Caco-2 (cell line): ENCODE results near the gene TAF1D. TPM values are rescaled to one million over a fixed set of nuclear protein-coding genes. Genes with fewer than 3 reads are reported as not detected.

Experiments
- BruUV-seq: library from RNA; stranded (reverse); fragments of 400-500 nt; replicated peaks from 2 replicates; lab custom pipeline; 2021; lab: Mats Ljungman, UMichigan
- CTCF ChIA-PET: fragments of 300-600 bp; sonication (Branson Sonifier 250); formaldehyde crosslinking; loops from one replicate; lab custom pipeline; 2022; ENCODE audit warnings: antibody characterized with exemption; lab: Charles Lee
- POLR2A ChIA-PET: fragments of 300-600 bp; sonication (Branson Sonifier 250); formaldehyde crosslinking; loops from one replicate; lab custom pipeline; 2022; ENCODE audit warnings: antibody characterized with exemption; lab: Charles Lee
- DNase-seq, 2 experiments: peaks; one replicate each; pipeline versions ENCODE4 v3.0.0 to v3.0.0-alpha.2; 2020 to 2022
- H3K27me3 ChIP-seq: replicated peaks from 2 replicates; pipeline ENCODE4 v1.6.0; 2011; ENCODE audit warnings: low read length; ENCODE audit not compliant: control insufficient read depth, insufficient read depth
- H3K36me3 ChIP-seq: 2 replicates; pipeline ENCODE4 v1.5.1; 2011; ENCODE audit warnings: low read length; ENCODE audit not compliant: control insufficient read depth, insufficient read depth
- H3K4me1 ChIP-seq: fragments of 250-450 bp; sonication (Bioruptor Pico); 2 replicates; pipeline ENCODE4 v1.5.1; 2020; ENCODE audit warnings: mild to moderate bottlenecking
- H3K4me3 ChIP-seq: 2 replicates; pipeline ENCODE4 v1.5.1; 2011; ENCODE audit warnings: low read depth, mild to moderate bottlenecking, control low read depth, low read length
- H3K9me3 ChIP-seq: fragments of 250-450 bp; sonication (Bioruptor Pico); 2 replicates; pipeline ENCODE4 v1.5.1; 2020; ENCODE audit warnings: mild to moderate bottlenecking, moderate library complexity
- H3K27ac Mint-ChIP-seq: one replicate; pipeline ENCODE4 v1.8.0; 2022; ENCODE audit warnings: mixed read lengths; ENCODE audit not compliant: unreplicated experiment
- H3K27me3 Mint-ChIP-seq: one replicate; pipeline ENCODE4 v1.8.0; 2022; ENCODE audit warnings: mixed read lengths; ENCODE audit not compliant: insufficient read depth, unreplicated experiment
- H3K36me3 Mint-ChIP-seq: one replicate; pipeline ENCODE4 v1.8.0; 2022; ENCODE audit warnings: mild to moderate bottlenecking, mixed read lengths; ENCODE audit not compliant: insufficient read depth, unreplicated experiment
- H3K4me1 Mint-ChIP-seq: one replicate; pipeline ENCODE4 v1.8.0; 2022; ENCODE audit warnings: low read depth, mixed read lengths; ENCODE audit not compliant: unreplicated experiment
- H3K4me3 Mint-ChIP-seq: one replicate; pipeline ENCODE4 v1.8.0; 2022; ENCODE audit warnings: mild to moderate bottlenecking, moderate library complexity, mixed read lengths; ENCODE audit not compliant: unreplicated experiment
- H3K9me3 Mint-ChIP-seq: one replicate; pipeline ENCODE4 v1.8.0; 2022; ENCODE audit warnings: mixed read lengths; ENCODE audit not compliant: unreplicated experiment
- intact Hi-C: fragments of 100-400 bp; cut with micrococcal nuclease; formaldehyde crosslinking; loops from one replicate; pipeline ENCODE4 v1.10.0; 2022; ENCODE audit not compliant: unreplicated experiment
- total RNA-seq: library from RNA; stranded (reverse); gene quantifications from 2 replicates; pipeline ENCODE4 v1.2.3, GENCODE V29; 2022
- TF ChIP-seq, protein P1 (sequence below), 2 experiments: fragments of 200-600 bp in 1 of 2; IDR thresholded peaks; 1 replicate in 1 of 2; 2 replicates in 1 of 2; pipeline versions ENCODE4 v1.5.1 to v1.8.0; 2011 to 2022; ENCODE audit warnings: antibody characterized with exemption in 1 of 2, control low read depth in 1 of 2, inconsistent platforms in 1 of 2, low read depth in 1 of 2, low read length in 1 of 2, mild to moderate bottlenecking in 1 of 2, moderate library complexity in 1 of 2; ENCODE audit not compliant: insufficient read depth in 1 of 2, severe bottlenecking in 1 of 2, unreplicated experiment in 1 of 2

The TAF1D gene
- total RNA-seq, 1 experiment from 2014 or later = 354 TPM

DNA sequence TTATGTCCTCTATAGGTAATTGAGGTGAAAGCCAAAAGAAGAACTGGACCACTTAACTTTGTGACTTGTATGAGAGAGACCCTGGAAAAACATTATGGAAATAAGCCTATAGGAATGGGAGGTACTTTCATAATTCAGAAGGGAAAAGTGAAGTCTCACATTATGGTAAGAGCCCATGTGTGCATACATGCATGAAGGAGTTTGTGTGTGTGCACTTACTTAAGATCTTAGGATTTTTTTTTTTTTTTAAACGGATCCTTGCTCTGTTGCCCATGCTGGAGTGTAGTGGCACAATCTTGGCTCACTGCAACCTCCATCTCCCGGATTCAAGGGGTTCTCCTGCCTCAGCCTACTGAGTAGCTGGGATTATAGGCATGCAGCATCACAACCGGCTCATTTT is 16.0 kb upstream of the TAF1D start:
- Histone ChIP-seq H3K36me3 (peaks cover 13% of the 10 kb centered on the region), H3K4me3 (no peak overlapping the region), H3K4me1 (no peaks in the 10 kb centered on the region), H3K9me3 (no peaks in the 10 kb centered on the region), H3K27me3 (no peaks in the 10 kb centered on the region)
- Mint-ChIP-seq H3K27me3 (no peaks in the 10 kb centered on the region), H3K9me3 (no peaks in the 10 kb centered on the region), H3K4me1 (no peaks in the 10 kb centered on the region), H3K36me3 (peaks cover 15% of the 10 kb centered on the region), H3K4me3 (no peak overlapping the region), H3K27ac (no peak overlapping the region)
- BruUV-seq = no TSS peak
- ChIA-PET CTCF (no interaction called here), POLR2A (no interaction called here)
- DNase-seq = no peak
- TF ChIP-seq, protein P1, sequence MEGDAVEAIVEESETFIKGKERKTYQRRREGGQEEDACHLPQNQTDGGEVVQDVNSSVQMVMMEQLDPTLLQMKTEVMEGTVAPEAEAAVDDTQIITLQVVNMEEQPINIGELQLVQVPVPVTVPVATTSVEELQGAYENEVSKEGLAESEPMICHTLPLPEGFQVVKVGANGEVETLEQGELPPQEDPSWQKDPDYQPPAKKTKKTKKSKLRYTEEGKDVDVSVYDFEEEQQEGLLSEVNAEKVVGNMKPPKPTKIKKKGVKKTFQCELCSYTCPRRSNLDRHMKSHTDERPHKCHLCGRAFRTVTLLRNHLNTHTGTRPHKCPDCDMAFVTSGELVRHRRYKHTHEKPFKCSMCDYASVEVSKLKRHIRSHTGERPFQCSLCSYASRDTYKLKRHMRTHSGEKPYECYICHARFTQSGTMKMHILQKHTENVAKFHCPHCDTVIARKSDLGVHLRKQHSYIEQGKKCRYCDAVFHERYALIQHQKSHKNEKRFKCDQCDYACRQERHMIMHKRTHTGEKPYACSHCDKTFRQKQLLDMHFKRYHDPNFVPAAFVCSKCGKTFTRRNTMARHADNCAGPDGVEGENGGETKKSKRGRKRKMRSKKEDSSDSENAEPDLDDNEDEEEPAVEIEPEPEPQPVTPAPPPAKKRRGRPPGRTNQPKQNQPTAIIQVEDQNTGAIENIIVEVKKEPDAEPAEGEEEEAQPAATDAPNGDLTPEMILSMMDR (IDR thresholded peaks at IDR 0.05; ENCODE audit: insufficient read depth in 1 of 2, low read depth in 1 of 2, low read length in 1 of 2, severe bottlenecking in 1 of 2, unreplicated experiment in 1 of 2) = no peak
- intact Hi-C loops = no loop called here

DNA sequence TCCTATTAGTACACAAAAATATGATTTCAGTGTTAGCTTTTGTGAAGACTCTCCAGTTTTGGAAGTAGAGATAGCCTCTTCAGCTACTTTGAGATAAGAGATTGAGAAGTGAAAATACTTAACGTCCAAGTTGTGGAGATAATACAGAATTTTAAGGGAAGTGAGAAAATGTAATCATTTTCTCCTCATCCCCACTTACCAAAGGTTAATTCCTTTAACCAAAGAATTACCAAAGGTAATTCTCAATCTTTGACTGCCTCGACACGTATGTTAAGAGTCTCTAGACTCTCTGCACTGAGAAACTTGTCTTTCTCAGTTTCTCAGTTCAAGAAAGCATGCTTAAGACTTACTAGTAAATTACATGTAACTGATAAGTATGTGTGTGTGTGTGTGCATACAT is 15.5 kb upstream of the TAF1D start:
- no peak for DNase-seq
- H3K4me3 ChIP-seq = no peak overlapping the region
- no peaks in the 10 kb centered on the region for H3K4me1 Mint-ChIP-seq
- no peak overlapping the region for H3K4me3 Mint-ChIP-seq
- H3K9me3 Mint-ChIP-seq = no peaks in the 10 kb centered on the region
- peaks cover 12% of the 10 kb centered on the region for H3K36me3 ChIP-seq
- H3K4me1 ChIP-seq = no peaks in the 10 kb centered on the region
- H3K27me3 ChIP-seq = no peaks in the 10 kb centered on the region
- H3K36me3 Mint-ChIP-seq = peaks cover 15% of the 10 kb centered on the region
- TF ChIP-seq, protein P1 (IDR thresholded peaks at IDR 0.05; ENCODE audit: insufficient read depth in 1 of 2, low read depth in 1 of 2, low read length in 1 of 2, severe bottlenecking in 1 of 2, unreplicated experiment in 1 of 2) = no peak
- no TSS peak for BruUV-seq
- intact Hi-C loops = no loop called here
- H3K27me3 Mint-ChIP-seq = no peaks in the 10 kb centered on the region
- ChIA-PET CTCF (no interaction called here), POLR2A (no interaction called here)
- no peak overlapping the region for H3K27ac Mint-ChIP-seq
- H3K9me3 ChIP-seq = no peaks in the 10 kb centered on the region

DNA sequence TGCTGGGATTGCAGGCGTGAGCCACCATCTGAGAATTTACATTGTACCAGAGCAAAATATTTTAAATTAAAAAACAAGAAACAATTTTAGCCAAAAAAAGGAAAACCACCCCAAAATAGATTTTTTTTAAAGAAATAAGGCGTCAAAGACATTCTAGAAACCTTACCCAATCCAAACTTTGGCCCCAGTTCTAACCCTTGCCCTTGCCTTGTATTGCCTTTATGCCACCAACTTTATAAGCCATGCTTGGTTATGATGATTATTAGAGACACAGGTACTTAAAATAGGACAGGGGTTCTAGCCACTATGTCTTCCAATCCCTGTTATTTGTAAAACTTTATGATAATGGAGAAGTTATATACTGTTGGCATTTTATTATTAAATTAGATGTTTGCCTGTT is 11.9 kb upstream of the TAF1D start:
- Mint-ChIP-seq H3K4me3 (no peak overlapping the region), H3K36me3 (peaks cover 6% of the 10 kb centered on the region), H3K27ac (no peak overlapping the region), H3K4me1 (peaks cover 7% of the 10 kb centered on the region), H3K27me3 (no peaks in the 10 kb centered on the region), H3K9me3 (no peaks in the 10 kb centered on the region)
- Histone ChIP-seq H3K4me1 (no peaks in the 10 kb centered on the region), H3K9me3 (no peaks in the 10 kb centered on the region), H3K27me3 (no peaks in the 10 kb centered on the region), H3K36me3 (peaks cover 7% of the 10 kb centered on the region), H3K4me3 (no peak overlapping the region)
- BruUV-seq = no TSS peak
- DNase-seq = no peak
- CTCF ChIA-PET = no interaction called here
- POLR2A ChIA-PET = no interaction called here
- intact Hi-C loops = no loop called here
- TF ChIP-seq, protein P1 (IDR thresholded peaks at IDR 0.05; ENCODE audit: insufficient read depth in 1 of 2, low read depth in 1 of 2, low read length in 1 of 2, severe bottlenecking in 1 of 2, unreplicated experiment in 1 of 2) = no peak
